Thyroid gland (tissue), 4 donors: Measurements from ENCODE around the gene ZNF699.

ENCODE experiments used
- CTCF ChIP-seq, 6 experiments: fragments of 200-600 bp in 3 of 6; fragments of 450-650 bp in 3 of 6; sonication (generic) in 3 of 6; IDR thresholded peaks; one replicate each; pipeline ENCODE4 v1.5.1; 2016 to 2019; ENCODE audit warnings: antibody characterized with exemption in 6 of 6, mild to moderate bottlenecking in 2 of 6, inconsistent platforms in 1 of 6, moderate library complexity in 1 of 6
- POLR2A ChIP-seq, 2 donors: fragments of 450-650 bp; IDR thresholded peaks; one replicate each; pipeline ENCODE4 v1.6.1; 2017; ENCODE audit warnings: antibody characterized with exemption in 2 of 2, mild to moderate bottlenecking in 2 of 2, moderate library complexity in 1 of 2

GRCh38 chr19:9353011-9353410 is 43.4 kb upstream of the ZNF699 start:
- TF ChIP-seq CTCF (IDR thresholded peaks at IDR 0.05), result no peak
- TF ChIP-seq POLR2A (IDR thresholded peaks at IDR 0.05), result no peak
